GM21717 (cell line): ENCODE results near the gene SNX27.
"Not testable (repeated sequence)": the region's sequence is repeated elsewhere in the genome, so short reads cannot be mapped to it uniquely, and the experiment has no call there.

Experiments used
- ATAC-seq: cut with Tn5 transposase; IDR thresholded peaks from one replicate; pipeline ENCODE4 v1.9.1; 2021; ENCODE audit warnings: mild to moderate bottlenecking, moderate library complexity; ENCODE audit not compliant: unreplicated experiment

The SNX27 gene

DNA sequence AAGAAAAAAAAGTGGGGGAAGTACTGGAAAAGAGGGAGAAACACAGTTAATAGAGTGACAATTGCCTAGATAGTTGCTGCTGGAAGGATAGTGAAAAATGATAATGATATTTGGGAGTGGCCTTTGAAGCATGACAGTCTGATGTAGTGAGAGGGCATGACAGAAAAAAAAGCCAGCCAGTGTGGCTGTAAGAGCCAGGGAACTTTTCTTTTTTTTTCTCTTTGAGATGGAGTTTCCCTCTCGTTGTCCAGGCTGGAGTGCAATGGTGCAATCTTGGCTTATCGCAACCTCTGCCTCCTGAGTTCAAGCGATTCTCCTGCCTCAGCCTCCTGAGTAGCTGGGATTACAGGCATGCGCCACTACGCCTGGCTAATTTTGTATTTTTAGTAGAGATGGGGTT is 9.3 kb upstream of the SNX27 start:
- not testable (repeated sequence) for ATAC-seq

GRCh38 chr1:151604291-151604690 is 7.6 kb upstream of the SNX27 start:
- ATAC-seq: no peak

- no peak for ATAC-seq
Observed at GRCh38 chr1:151606384-151606783, 5.5 kb upstream of the SNX27 start.

- ATAC-seq: no peak
Observed at GRCh38 chr1:151606857-151607256, 5.0 kb upstream of the SNX27 start.

- ATAC-seq: no peak
Observed at GRCh38 chr1:151610142-151610541, 1.7 kb upstream of the SNX27 start.

GRCh38 chr1:151611288-151611790 is 511 bp upstream of the SNX27 start:
- ATAC-seq: no peak

DNA sequence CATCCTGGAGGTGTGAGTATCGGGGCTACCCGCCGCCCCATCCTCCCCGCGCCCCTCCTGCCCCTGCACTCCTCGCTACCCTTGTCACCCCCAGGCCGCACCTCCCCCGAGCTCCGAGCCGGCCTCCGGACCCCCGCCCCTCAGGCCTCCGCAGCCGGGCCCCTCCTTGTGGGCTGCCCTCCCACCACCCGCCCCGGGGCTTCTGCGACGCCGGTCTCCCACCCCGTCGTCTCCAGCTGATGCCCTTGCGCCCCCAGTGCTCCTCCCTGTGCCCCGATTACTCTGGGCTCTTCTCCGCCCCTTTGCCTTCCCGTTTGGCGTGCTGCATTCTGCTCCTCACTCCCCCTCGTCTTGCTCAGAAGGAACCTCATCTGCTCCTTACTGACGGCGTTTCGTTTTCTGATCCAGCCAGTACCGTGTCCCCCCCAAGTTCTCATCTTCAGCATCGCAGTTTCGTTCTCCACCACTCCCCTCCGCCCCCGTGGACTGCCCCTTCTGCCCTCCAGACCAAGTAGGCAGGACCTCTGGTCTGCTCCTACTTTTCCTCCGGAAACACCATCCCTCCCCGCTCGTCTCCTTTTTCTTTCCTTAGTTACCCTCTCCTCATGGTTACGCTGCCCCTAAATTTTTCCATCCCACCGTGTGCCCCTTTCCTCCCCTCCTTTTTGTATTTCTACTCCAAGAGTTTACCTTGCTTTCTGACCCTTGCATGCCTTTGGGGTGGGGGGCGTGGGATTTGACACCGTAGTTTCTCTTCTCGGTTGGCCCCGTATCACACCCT is 841 bp downstream of the SNX27 start:
- no peak for ATAC-seq

GRCh38 chr1:151613282-151613780 is 1.5 kb downstream of the SNX27 start:
- ATAC-seq: no peak

GRCh38 chr1:151615711-151616504 is 4.1 kb downstream of the SNX27 start:
- ATAC-seq: no peak

GRCh38 chr1:151616505-151616849 is 4.6 kb downstream of the SNX27 start:
- ATAC-seq: no peak

DNA sequence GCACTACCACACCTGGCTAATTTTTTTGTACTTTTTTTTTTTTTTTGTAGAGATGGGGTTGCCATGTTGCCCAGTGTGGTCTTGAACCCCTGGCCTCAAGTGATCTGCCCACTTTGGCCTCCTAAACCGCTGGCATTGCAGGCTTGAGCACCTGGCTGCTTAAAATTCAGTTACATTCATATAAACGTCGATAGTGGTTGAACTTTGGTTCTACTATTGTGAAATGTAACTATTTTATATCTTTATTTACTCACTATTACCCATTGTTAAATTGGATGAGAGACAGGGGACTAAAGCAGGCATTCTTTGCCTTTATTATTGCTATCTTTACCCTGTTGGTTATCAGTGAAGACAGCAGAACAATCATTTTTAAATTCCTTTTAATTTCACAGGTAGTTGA is 6.2 kb downstream of the SNX27 start:
- ATAC-seq: no peak

DNA sequence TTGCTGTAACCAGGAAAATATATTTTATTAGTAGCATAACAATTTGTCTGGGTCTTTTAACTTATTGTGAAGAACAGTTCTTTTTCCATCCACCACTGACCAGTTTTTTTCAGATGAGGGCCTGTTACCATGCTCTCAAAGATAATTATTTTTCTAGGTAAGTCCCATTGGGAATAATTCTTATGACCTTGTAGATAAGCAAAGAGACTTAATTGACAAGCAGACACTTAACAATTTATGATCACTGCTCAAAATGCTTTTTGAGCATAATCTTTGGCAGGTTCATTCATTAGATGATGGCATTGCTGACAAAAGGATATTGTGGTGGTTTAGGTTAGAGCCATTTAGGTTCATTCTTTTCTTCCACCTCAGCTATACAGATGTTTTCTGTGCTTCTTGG is 6.6 kb downstream of the SNX27 start:
- ATAC-seq: no peak

DNA sequence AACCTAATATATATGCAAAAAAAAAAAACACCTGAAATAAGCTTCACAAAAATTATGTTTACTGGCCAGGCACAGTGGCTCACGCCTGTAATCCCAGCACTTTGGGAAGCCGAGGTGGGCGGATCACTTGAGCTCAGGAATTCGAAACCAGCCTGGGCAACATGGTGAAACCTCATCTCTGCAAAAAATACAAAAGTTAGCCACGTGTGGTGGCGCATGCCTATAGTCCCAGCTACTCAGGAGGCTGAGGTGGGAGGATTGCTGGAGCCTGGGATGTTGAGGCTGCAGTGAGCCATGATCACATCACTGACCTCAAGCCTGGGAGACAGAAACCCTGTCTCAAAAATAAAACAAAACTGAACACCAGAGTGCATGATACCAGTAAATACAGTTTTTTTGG is 7.1 kb downstream of the SNX27 start:
- not testable (repeated sequence) for ATAC-seq

DNA sequence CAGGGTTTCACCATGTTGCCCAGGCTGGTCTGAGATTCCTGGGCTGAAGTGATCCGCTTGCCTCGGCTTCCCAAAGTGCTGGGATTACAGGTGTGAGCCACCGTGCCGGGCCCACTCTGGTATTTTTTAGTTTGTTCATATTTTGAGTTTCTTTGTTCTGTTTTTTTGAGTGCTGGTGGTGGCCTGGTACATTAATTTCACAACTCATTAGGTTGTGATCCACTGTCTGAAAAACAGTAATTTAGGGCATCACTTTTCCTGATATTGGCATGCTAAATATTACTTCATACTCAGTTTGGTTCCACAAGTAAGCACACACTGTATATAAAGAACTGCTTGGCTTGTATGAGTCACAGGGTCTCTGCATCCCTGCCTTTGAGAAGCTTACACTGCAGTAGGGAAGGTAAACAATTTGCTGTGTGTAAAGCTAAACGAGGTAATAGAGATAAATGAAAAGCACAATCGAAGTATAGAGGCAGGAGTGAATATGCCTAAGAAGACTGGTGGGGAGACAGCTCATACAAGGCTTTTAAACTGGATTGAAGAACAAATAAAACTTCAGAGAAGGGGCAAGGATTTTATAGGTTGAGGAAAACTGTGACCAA is 7.7 kb downstream of the SNX27 start:
- ATAC-seq: no peak

- no peak for ATAC-seq
Observed at GRCh38 chr1:151620286-151620685, 8.4 kb downstream of the SNX27 start.

- ATAC-seq: no peak
Observed at GRCh38 chr1:151621351-151621750, 9.5 kb downstream of the SNX27 start.

GRCh38 chr1:151624783-151625182 is 12.9 kb downstream of the SNX27 start:
- ATAC-seq: no peak

DNA sequence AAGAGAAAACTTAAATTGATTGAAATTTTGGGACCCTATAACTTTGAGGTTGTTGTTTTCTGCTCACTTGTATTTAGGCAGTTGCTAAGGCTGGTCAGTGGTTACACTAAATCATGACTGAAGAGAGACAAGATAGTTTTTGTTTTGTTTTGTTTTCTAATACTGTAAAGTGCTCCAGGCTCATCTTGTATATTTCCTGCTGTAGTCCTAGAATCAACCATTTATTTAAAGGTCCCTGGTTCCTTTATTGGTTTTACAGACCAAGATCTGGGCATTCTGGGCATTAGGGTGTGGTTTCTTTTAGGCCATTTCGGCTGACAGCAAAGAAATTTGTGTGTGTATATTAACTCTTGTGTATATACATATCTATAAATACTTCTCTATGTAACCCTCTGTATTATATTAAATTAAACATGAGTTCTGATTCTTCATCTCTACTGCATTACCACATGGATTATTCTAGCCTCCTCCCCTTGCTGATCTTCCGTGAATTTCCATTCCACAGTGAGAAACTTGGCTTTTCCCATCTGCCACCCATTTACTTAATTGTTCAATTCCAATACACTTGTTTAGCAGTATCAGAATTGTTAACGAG is 15.0 kb downstream of the SNX27 start:
- no peak for ATAC-seq

GRCh38 chr1:151629278-151629677 is 17.4 kb downstream of the SNX27 start:
- no peak for ATAC-seq

DNA sequence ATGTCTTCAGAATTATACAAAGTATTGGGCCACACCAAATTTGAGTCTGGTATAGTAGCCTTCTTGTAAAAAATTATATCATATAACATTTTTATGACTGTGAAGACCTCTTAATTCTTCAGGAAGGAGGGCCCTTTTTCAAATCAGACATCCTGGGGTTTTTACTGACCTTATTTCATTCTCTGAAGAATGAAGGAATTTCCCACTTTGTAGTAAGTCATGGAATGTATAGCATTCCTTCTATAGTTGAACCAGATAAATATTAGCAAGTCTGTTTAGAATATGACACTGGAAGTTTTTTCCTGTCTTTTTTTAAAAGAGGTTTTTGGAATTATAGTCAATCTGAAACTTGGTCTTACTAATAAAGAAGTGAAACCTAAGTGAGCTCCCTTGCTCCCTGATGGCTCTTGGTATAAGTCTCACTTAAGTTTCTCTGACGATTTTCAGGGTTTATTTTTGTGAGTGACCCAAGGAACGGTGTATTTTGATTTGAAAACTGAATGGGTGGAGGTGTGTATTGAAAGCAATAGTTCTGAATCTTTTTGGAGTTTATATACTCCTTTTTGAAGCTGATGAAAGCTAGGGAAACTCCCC is 23.7 kb downstream of the SNX27 start:
- no peak for ATAC-seq
